HepG2 (cell line): ENCODE measurements around the gene ZPR1. TPM values are rescaled to one million over a fixed set of nuclear protein-coding genes. Genes with fewer than 3 reads are reported as not detected.
A peak's percentile ranks its signal among the peaks of the same experiment; 100 is the strongest.

Experiments used
- CENPBD1 ChIP-seq: sonication (generic); formaldehyde crosslinking; IDR thresholded peaks from 2 replicates; pipeline ENCODE4 v1.8.0; 2022; ENCODE audit warnings: missing genetic modification reagents, low read depth, mild to moderate bottlenecking, borderline replicate concordance
- CHCHD3 ChIP-seq: sonication (generic); formaldehyde crosslinking; IDR thresholded peaks from 2 replicates; pipeline ENCODE4 v1.8.0; 2022; ENCODE audit warnings: mild to moderate bottlenecking, missing genetic modification reagents, moderate library complexity
- CREB1 ChIP-seq, 2 experiments: fragments of 450-650 bp in 1 of 2; IDR thresholded peaks; 2 replicates each; pipeline ENCODE4 v1.6.1; 2016 to 2017; ENCODE audit warnings: control low read depth in 1 of 2, mild to moderate bottlenecking in 1 of 2, missing compliant biosample characterization in 1 of 2, missing genetic modification characterization in 1 of 2
- CSRNP1 ChIP-seq: sonication (generic); formaldehyde crosslinking; IDR thresholded peaks from 2 replicates; pipeline ENCODE4 v1.8.1; 2023; ENCODE audit warnings: mild to moderate bottlenecking, missing genetic modification reagents
- EEA1 ChIP-seq: sonication (generic); formaldehyde crosslinking; IDR thresholded peaks from 2 replicates; pipeline ENCODE4 v1.5.1; 2020; ENCODE audit warnings: mild to moderate bottlenecking, missing genetic modification reagents, borderline replicate concordance
- ELF1 ChIP-seq: sonication (generic); formaldehyde crosslinking; IDR thresholded peaks from 2 replicates; pipeline ENCODE4 v1.4.0; 2020; ENCODE audit warnings: missing genetic modification reagents
- HNRNPUL1 ChIP-seq: fragments of 200-400 bp; formaldehyde crosslinking; IDR thresholded peaks from 2 replicates; pipeline ENCODE4 v1.6.1; 2017; ENCODE audit warnings: low read depth, mild to moderate bottlenecking, low read length, moderate library complexity
- JDP2 ChIP-seq: sonication (generic); formaldehyde crosslinking; IDR thresholded peaks from 2 replicates; pipeline ENCODE4 v1.8.1; 2022; ENCODE audit warnings: missing genetic modification reagents, borderline replicate concordance
- KAT7 ChIP-seq: IDR thresholded peaks from 2 replicates; pipeline ENCODE4 v1.6.1; 2018; ENCODE audit warnings: borderline replicate concordance, missing compliant biosample characterization
- NFKBIZ ChIP-seq: IDR thresholded peaks from 2 replicates; pipeline ENCODE4 v1.6.1; 2018; ENCODE audit warnings: missing genetic modification reagents, missing compliant biosample characterization
- PAXIP1 ChIP-seq: sonication (generic); formaldehyde crosslinking; conservative IDR thresholded peaks from 2 replicates; pipeline ENCODE4 v1.4.0; 2020; ENCODE audit warnings: mild to moderate bottlenecking, missing genetic modification reagents, moderate library complexity
- POLR2G ChIP-seq: fragments of 200-400 bp; formaldehyde crosslinking; IDR thresholded peaks from 2 replicates; pipeline ENCODE4 v1.6.1; 2018; ENCODE audit warnings: mild to moderate bottlenecking, low read depth, low read length, moderate library complexity
- TBP ChIP-seq: sonication (generic); formaldehyde crosslinking; IDR thresholded peaks from 2 replicates; pipeline ENCODE4 v1.5.0; 2020; ENCODE audit warnings: missing genetic modification reagents
- TIGD3 ChIP-seq: sonication (generic); formaldehyde crosslinking; IDR thresholded peaks from 2 replicates; pipeline ENCODE4 v1.5.1; 2020; ENCODE audit warnings: mild to moderate bottlenecking, missing genetic modification reagents, borderline replicate concordance
- TRIM22 ChIP-seq: fragments of 450-650 bp; IDR thresholded peaks from 2 replicates; pipeline ENCODE4 v1.6.1; 2017
- ZBTB43 ChIP-seq: sonication (generic); formaldehyde crosslinking; conservative IDR thresholded peaks from 2 replicates; pipeline ENCODE4 v1.4.0; 2020; ENCODE audit warnings: missing genetic modification reagents
- ZKSCAN8 ChIP-seq: IDR thresholded peaks from 2 replicates; pipeline ENCODE4 v1.6.1; 2016; ENCODE audit warnings: borderline replicate concordance, missing genetic modification reagents, missing compliant biosample characterization
- ZNF367 ChIP-seq: sonication (generic); formaldehyde crosslinking; IDR thresholded peaks from 2 replicates; pipeline ENCODE4 v1.4.0; 2020; ENCODE audit warnings: missing genetic modification reagents, borderline replicate concordance
- ZNF550 ChIP-seq: sonication (generic); formaldehyde crosslinking; IDR thresholded peaks from 2 replicates; pipeline ENCODE4 v1.4.0; 2020; ENCODE audit warnings: mild to moderate bottlenecking, missing genetic modification reagents, borderline replicate concordance
- polyA plus RNA-seq, 8 experiments: library from polyadenylated mRNA; depleted of rRNA in 3 of 8; stranded (reverse) in 7 of 8; unstranded in 1 of 8; fragments of >200 nt; fragmentation: Illumina TruSeq in 4 of 8; extraction: Trizol in 4 of 8; gene quantifications; 2 replicates each; pipeline versions ENCODE4 v1.2.1 to v1.2.3, GENCODE V29; 2011 to 2016; ENCODE audit warnings: low read depth in 4 of 8, missing spikeins in 1 of 8, mixed read lengths in 1 of 8; ENCODE audit not compliant: insufficient read depth in 1 of 8
- total RNA-seq, 5 experiments: library from RNA; depleted of rRNA; stranded (reverse); fragments of >200 nt; fragmentation: Illumina TruSeq; extraction: Trizol; gene quantifications; 2 replicates each; pipeline ENCODE4 v1.2.3, GENCODE V29; 2016; ENCODE audit warnings: low read depth in 1 of 5

The ZPR1 gene
- total and polyA plus RNA-seq, 2 of the 13 experiments (the other 11 are each of a cell fraction or from before 2014, with no cell fraction given): 40.0 to 79.3 TPM

GRCh38 chr11:116826751-116827431 is 39.1 kb upstream of the ZPR1 start (continued):
- peak; percentile 10; the same call in 1 of the 2 replicates for TF ChIP-seq CSRNP1 (CRISPR knock-in tag)
- no peak for TF ChIP-seq EEA1
- no peak for TF ChIP-seq CHCHD3 (CRISPR knock-in tag)
- no peak for TF ChIP-seq TRIM22
- TF ChIP-seq CREB1 (IDR thresholded peaks at IDR 0.05): no peak
- no peak for TF ChIP-seq CREB1 (CRISPR knock-in tag; IDR thresholded peaks at IDR 0.05)
- peak; percentile 70; the same call in 1 of the 2 replicates for TF ChIP-seq ZNF550 (CRISPR knock-in tag)
- TF ChIP-seq HNRNPUL1: no peak
- TF ChIP-seq ZBTB43: peak; percentile 87
- no peak for TF ChIP-seq TBP
- peak; percentile 61; the same call in 1 of the 2 replicates for TF ChIP-seq ZKSCAN8
- peak; percentile 60 for TF ChIP-seq ELF1
- TF ChIP-seq CENPBD1: no peak
- 0 out of 2 replicates have a peak, but pooled peaks have one; percentile 67 for TF ChIP-seq NFKBIZ (CRISPR knock-in tag)
- TF ChIP-seq JDP2: no peak; the same call in 1 of the 2 replicates
- 0 out of 2 replicates have a peak, but pooled peaks have one; percentile 82 for TF ChIP-seq ZNF367 (CRISPR knock-in tag)
- TF ChIP-seq KAT7 (CRISPR knock-in tag): no peak
- peak; percentile 86; the same call in 1 of the 2 replicates for TF ChIP-seq TIGD3 (CRISPR knock-in tag)
- peak; percentile 96 for TF ChIP-seq PAXIP1 (CRISPR knock-in tag)
- peak; percentile 70 for TF ChIP-seq POLR2G
